ENCODE measurements around the gene GRK4.
"Not testable (repeated sequence)": the region's sequence is repeated elsewhere in the genome, so short reads cannot be mapped to it uniquely, and the experiment has no call there.

GRK4 gene

DNA sequence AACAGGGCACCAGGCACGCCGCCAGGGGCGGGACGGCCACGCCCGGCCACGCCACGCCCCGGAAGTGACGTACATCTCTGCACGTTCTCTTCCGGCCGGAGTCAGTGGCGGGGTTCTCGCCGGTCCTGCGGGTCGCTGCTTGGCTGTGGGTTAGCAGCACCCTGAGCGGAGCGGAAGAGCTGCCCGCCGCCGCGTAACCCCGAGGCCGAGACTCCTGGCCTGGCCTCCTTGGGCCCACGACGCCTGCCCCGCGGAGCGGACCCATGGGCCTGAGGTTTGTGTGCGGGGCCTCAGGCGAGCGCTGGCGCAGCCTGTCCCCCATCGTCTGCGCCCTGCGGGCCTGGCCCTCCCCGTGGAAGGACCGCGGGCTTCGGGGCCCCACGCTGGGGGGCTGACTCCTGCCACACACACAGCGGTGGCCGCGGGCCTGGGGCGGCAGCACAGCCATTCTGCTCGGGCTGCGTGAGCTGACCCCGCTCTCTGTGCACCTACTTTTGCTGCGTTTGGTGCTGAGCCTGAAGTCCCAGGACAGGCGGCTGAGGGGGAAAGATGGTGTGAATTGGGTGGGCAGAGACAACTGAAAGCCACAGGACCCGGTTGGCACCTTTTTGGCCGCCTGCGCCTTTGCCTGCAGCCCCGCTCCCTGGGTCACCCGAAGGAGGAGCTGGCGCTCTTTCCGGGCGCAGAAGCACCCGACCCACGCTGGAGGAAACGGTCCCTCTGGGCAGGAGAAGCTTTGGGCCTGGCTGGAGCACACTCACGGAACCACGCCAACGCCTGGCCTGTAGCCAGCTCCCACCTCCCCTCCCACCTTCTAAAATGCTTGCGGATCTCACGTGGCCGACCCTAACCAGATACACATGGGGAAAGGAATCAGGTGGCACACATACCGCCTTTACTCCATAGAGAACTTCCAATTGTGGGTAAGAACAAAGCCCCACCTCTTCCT, 28.3 kb upstream of the GRK4 start:
- DNase-seq (peak; percentile 99), ATAC-seq (peak; percentile 44)
- Mint-ChIP-seq H3K27me3 (no peaks in the 10 kb centered on the region), H3K4me3 (peak overlapping the region; percentile 90), H3K4me1 (peaks cover 57% of the 10 kb centered on the region), H3K36me3 (ENCODE audit: low read depth) (peaks cover 53% of the 10 kb centered on the region), H3K9me3 (no peaks in the 10 kb centered on the region), H3K27ac (peak overlapping the region; percentile 93)

DNA sequence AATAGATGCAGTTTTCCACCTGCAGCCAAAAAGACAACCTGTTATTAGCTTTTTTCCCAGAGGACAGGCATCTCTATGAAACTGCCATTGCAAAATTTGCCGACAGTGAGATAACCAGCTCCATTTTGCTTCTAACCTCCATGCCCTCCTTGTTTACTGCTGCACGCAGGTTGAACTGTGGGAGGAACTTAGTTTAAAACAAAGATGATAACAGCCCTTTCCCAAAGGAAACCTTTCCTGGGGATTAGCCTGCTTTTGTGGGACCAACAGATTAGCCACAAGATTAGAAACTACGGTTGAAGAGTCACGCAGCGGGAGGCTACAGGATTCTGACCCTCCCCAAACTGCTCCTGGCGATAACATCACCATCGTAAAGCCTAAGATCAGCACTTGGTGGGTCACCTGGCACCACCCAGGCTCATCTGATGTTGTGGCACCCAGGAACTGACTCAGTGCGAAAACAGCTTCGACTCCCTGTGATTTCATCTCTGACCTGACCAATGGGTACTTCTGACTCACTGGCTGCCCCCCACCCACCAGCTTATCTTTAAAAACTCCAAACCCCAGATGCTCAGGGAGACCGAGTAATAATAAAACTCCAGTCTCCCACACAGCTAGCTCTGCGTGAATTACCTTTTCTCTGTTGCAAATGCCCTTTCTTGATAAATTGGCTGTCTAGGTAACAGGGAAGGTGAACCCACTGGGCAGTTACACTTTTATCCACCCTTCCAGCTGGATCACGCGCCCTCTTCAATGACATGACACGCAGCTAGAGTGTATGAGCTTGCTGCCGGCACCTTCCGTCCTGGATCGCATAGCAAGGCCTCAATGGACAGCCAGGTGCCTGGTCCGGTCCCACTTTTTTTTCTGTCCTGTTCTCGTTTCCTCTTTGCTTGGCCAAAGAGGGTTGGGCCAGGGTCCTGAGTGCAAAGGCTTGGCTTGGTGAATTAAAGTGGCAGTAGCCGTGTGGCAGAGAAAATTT, 27.3 kb upstream of the GRK4 start:
- Mint-ChIP-seq H3K27me3 (no peaks in the 10 kb centered on the region), H3K4me3 (peak overlapping the region; percentile 90), H3K36me3 (ENCODE audit: low read depth) (peaks cover 61% of the 10 kb centered on the region), H3K4me1 (peaks cover 62% of the 10 kb centered on the region), H3K9me3 (no peaks in the 10 kb centered on the region), H3K27ac (peak overlapping the region; percentile 93)
- DNase-seq, result peak; percentile 78
- peak; percentile 66 for ATAC-seq

DNA sequence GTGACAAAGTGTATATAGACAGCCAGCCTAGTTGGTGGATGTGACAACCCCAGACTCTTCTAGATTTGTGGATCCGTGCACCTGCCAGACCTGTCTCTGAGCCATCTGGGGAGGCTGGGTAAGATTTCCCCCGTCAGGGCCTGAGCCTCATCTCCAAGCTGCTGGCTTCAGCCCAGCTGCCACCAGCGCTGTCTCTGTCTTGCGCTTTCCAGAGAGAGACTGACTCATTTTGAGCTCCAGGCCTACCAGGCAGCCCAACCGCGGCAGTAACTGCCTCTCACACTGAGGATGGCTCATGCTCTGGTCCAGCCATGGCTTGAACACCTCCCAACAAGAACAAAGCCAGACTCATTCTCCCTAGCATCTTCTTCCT, 26.6 kb upstream of the GRK4 start:
- Mint-ChIP-seq H3K27me3 (no peaks in the 10 kb centered on the region), H3K4me3 (peak overlapping the region; percentile 90), H3K36me3 (ENCODE audit: low read depth) (peaks cover 64% of the 10 kb centered on the region), H3K27ac (peak overlapping the region; percentile 93), H3K9me3 (no peaks in the 10 kb centered on the region), H3K4me1 (peaks cover 59% of the 10 kb centered on the region)
- DNase-seq (peak; percentile 66), ATAC-seq (peak; percentile 47)

DNA sequence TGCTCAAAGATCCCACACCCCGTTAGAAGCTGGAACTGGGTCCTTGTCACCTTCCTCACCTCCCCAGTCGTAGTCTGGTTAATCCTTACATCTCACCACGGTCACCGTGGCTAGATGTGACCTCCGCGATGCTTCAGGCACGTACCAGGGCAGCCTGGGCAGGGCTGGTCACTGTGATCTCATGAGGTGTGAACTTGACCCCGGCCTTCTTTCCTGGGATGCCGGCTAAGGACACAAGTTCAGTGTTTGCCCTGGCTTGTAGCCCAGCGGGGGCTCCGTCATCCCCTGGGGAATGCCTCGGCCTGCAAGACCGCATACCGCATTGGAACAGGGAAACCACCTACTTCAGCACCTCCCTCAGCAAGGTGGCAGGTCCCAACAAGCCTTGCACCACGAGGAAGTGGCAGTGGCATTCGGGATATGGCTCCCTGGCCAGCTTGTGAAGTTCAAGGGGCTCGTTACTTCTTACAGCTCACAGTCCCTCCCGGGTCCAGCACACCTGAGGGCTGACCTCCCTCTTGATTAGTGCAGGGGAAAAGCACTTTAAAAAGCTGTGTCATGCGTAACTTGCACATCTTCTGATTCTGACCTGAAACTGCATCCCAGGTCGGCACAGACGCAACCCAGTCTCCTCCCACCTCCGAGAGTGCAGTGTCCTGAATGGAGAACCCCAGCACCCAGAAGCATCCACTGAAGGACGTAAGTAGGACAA, 26.1 kb upstream of the GRK4 start:
- ATAC-seq (no peak), DNase-seq (peak; percentile 36)
- Mint-ChIP-seq H3K36me3 (ENCODE audit: low read depth) (peaks cover 62% of the 10 kb centered on the region), H3K4me1 (peaks cover 58% of the 10 kb centered on the region), H3K9me3 (no peaks in the 10 kb centered on the region), H3K4me3 (peak overlapping the region; percentile 90), H3K27me3 (no peaks in the 10 kb centered on the region), H3K27ac (peak overlapping the region; percentile 93)

DNA sequence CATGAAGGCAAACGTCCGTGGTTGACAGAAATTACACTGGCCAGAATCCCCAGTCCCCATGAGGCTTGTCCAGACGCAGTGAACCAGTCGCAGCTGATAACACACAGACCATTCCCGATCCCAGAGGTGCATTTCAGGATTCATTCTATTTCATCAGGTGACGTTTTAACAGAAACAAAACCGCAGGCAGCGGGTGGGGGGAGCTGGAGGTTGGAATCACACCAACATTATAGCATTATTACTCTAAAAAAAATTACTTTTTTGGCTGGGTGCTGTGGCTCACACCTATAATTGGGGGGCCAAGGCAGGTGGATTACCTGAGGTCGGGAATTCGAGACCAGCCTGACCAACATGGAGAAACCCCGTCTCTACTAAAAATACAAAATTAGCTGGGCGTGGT, 25.4 kb upstream of the GRK4 start:
- Mint-ChIP-seq H3K27ac (no peak overlapping the region), H3K27me3 (no peaks in the 10 kb centered on the region), H3K4me3 (peak overlapping the region; percentile 90), H3K4me1 (peaks cover 60% of the 10 kb centered on the region), H3K36me3 (ENCODE audit: low read depth) (peaks cover 65% of the 10 kb centered on the region), H3K9me3 (no peaks in the 10 kb centered on the region)
- ATAC-seq (no peak), DNase-seq (no peak)

DNA sequence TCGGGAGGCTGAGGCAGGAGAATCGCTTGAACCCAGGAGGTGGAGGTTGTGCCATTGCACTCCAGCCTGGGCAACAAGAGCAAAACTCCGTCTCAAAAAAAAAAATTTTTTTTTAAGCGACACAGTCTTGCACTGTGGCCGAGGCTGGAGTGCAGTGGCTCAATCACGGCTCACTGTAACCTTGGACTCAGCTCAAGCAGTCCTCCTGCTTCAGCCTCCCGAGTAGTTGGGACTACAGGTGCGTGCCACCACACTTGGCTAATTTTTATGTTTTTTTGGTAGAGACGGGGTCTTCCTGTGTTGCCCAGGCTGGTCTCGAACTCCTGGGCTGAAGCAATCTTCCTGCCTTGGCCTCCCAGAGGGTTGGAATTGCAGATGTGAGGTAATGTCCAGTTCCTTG, 25.0 kb upstream of the GRK4 start:
- not testable (repeated sequence) for H3K27me3 Mint-ChIP-seq, H3K9me3 Mint-ChIP-seq, H3K4me3 Mint-ChIP-seq, ATAC-seq, DNase-seq
- peak overlapping the region; percentile 38 for H3K27ac Mint-ChIP-seq
- H3K4me1 Mint-ChIP-seq, result peaks cover 58% of the 10 kb centered on the region
- H3K36me3 Mint-ChIP-seq (ENCODE audit: low read depth), result peaks cover 65% of the 10 kb centered on the region

DNA sequence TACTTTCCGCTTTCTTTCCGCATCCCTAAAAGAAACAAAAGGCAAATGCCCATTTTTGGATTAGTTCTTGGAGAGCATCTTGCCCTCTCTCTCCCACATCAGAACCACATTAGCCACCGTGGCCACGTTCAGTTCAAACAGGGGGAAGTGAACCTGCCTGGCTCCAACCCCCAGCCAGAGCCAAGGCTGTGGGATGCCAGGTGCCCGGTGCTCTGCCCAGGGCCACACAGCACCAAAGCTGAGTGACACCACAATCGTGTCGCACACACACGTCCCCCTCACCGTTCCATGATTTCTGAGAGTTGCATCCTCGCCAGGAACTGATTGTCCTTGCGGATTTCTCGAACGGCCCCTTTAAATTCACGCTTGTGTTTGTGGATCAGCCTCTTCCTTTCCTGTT, 24.5 kb upstream of the GRK4 start:
- peak overlapping the region; percentile 38 for H3K27ac Mint-ChIP-seq
- H3K9me3 Mint-ChIP-seq, result no peaks in the 10 kb centered on the region
- peaks cover 60% of the 10 kb centered on the region for H3K4me1 Mint-ChIP-seq
- ATAC-seq, result no peak
- H3K36me3 Mint-ChIP-seq (ENCODE audit: low read depth), result peaks cover 68% of the 10 kb centered on the region
- no peaks in the 10 kb centered on the region for H3K27me3 Mint-ChIP-seq
- no peak for DNase-seq
- H3K4me3 Mint-ChIP-seq, result peak overlapping the region; percentile 17

DNA sequence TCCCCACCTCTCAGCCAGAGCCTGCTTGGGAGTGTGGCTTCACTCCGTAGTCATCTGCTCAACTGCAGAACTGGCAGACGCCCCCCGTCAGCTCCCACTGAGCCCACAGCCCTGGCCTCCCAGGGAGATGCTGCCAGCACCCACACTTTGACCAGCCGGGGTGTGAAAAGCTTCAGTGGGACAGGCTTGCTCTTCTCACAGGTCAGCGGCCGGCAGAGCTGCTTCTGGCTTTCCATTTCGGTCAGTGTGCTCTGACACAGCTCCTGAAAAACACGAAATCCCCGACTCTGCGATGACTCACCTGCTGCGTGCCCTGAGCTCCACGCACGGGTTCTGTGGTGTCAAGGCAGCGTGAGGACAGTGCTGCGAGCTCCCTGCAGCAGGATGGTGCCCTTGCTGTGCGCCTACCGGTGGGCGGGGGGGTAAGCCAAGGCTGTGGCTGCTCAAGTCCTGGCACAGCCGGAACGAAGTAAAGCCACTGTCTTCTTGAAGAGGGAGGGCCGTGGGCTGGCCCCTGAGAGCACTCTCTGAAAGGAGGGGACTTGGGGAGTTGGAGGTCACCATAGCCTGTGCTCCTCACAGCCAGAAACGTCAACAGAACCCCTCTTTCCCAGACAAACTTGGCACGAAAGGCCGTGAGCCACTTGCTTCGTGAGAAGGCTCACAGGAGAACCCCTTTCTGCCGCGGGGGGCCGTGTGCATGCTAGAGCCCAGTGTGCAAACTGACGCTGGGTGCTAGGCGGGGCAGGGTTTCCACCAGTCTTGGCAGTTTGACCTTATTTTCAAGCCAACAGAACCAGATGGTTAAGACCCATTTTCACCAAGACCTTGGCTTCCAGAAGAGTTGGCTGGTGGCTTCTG, 23.8 kb upstream of the GRK4 start:
- DNase-seq (no peak), ATAC-seq (no peak)
- H3K36me3 Mint-ChIP-seq (ENCODE audit: low read depth), result peaks cover 73% of the 10 kb centered on the region
- H3K27me3 Mint-ChIP-seq, result no peaks in the 10 kb centered on the region
- H3K27ac Mint-ChIP-seq, result peak overlapping the region; percentile 38
- H3K4me1 Mint-ChIP-seq, result peaks cover 66% of the 10 kb centered on the region
- H3K9me3 Mint-ChIP-seq, result no peaks in the 10 kb centered on the region
- H3K4me3 Mint-ChIP-seq, result peak overlapping the region; percentile 17

DNA sequence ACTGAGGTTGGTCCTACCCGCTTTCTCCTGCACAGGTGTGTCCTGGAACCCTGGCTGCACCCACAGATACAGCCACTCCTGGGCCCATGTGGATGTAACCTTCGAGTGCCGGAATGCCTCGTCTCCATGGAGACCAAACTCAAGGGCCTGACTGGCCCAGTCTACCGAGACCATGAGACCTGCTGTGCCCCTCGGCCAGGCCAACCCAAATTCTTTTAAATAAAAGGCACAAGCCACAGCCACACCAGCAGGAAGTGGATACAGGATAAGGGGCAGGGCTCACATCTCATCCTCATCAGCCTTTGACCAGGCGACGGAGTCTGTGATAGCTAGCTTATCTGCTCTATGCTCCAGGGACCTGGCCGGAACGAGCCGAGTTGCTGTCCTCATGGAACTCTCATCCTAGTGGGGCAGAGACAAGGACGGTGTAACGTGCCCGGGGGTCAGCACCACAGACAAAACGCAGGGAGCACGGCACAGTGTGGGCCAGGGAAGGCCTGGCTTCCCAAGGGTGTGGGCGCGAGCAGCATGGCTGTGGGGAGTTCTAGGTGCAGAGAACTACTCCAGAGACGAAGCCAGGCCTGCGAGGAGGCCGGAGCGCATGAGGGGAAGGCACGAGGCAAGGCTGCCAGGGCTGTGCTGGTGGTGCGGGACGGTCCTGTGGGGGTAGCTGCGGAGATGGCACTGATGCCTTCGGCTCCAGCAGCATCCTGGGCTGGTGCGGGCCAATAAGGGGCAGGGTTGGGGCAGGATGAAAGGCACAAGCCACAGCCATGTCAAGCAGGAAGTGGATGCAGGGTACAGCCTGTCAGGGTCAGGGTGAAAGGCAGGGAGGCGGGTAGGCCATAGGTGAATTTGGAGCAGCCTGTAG, 22.9 kb upstream of the GRK4 start:
- ATAC-seq, result no peak
- Mint-ChIP-seq H3K27me3 (no peaks in the 10 kb centered on the region), H3K4me3 (no peak overlapping the region), H3K4me1 (peaks cover 73% of the 10 kb centered on the region), H3K27ac (peak overlapping the region; percentile 73), H3K36me3 (ENCODE audit: low read depth) (peaks cover 82% of the 10 kb centered on the region), H3K9me3 (no peaks in the 10 kb centered on the region)
- no peak for DNase-seq

DNA sequence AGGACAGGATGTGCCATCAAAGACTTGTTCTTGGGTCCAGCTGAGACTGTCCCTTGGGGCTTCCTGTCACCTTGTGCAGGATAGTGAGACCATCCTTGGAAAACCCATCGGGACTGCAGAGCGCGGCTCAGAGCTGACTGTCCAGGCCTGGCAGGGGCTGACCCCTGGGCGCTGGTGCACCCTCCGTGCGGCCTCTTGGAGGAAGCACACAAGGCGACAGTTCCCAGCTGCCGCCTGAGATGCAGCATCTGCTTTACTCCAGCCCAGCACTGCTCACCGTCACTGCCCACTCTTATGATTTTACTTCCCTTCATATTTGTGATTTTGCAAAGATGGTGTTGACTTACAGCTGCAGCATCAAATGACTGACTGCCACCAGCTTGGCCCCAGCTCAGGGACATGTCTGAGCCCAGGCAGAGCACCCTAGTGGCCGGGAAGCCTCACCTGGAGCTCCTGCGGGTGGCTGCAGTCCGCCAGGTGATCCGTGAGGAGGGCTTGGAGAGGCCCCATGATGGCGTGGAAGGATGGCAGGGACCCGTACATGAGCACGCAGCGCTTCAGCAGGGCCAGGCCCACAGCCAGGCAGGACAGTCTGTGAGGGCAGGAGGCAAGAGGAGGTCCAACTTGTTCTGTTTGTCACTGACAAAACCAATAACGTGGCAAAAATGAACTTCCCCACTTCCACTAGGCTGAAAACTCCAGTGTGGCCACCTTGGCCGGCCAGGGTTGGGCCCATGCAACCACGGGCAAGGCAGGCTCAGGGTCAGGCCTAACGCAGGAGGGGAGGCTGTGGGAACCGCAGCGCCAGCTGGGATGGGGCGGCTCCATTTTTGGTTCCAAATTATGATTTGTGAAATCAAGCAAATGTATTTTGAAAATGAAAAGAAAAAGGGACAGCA, 22.0 kb upstream of the GRK4 start:
- no peaks in the 10 kb centered on the region for H3K27me3 Mint-ChIP-seq
- no peaks in the 10 kb centered on the region for H3K9me3 Mint-ChIP-seq
- H3K4me1 Mint-ChIP-seq, result peaks cover 69% of the 10 kb centered on the region
- ATAC-seq (no peak), DNase-seq (no peak)
- peaks cover 87% of the 10 kb centered on the region for H3K36me3 Mint-ChIP-seq (ENCODE audit: low read depth)
- peak overlapping the region; percentile 73 for H3K27ac Mint-ChIP-seq
- no peak overlapping the region for H3K4me3 Mint-ChIP-seq

DNA sequence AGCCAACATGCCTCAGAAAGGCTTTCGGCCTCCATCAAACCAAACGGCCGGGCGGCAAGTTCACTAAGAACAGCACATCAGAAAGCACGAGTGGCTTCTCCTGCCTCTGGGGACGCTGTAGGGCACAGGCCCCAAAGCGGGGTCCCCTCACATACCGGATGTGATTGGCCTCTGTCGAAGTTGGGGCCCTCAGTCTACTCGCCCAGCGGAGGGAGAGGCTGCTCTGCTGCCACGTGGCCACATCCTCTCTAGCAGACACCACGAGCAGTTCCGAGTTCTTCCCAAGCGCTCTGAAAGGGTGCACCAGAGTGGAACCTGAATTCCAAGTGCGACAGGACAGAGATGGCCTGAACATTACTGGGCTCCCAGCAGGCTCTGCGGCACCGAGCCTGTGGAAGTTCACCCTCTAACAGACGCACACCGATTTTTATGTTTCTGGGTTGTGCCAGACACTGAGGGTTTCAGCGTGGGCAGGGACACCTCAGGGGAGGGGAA, 21.3 kb upstream of the GRK4 start:
- Mint-ChIP-seq H3K27me3 (no peaks in the 10 kb centered on the region), H3K4me1 (peaks cover 62% of the 10 kb centered on the region), H3K9me3 (no peaks in the 10 kb centered on the region), H3K36me3 (ENCODE audit: low read depth) (peaks cover 86% of the 10 kb centered on the region), H3K27ac (peak overlapping the region; percentile 84), H3K4me3 (peak overlapping the region; percentile 29)
- ATAC-seq (peak; percentile 3), DNase-seq (no peak)

Measured in activated naive CD8-positive, alpha-beta T cell treated with anti-CD3 and anti-CD28 coated beads, Interleukin-2, amount 50 U/mL, for 24 hours (primary cell).